ENCODE data around the gene CDC42SE2. TPM values are rescaled to one million over a fixed set of nuclear protein-coding genes. Genes with fewer than 3 reads are reported as not detected.

The CDC42SE2 gene
- total RNA-seq, 1 experiment from 2014 or later: 46.1 TPM

DNA sequence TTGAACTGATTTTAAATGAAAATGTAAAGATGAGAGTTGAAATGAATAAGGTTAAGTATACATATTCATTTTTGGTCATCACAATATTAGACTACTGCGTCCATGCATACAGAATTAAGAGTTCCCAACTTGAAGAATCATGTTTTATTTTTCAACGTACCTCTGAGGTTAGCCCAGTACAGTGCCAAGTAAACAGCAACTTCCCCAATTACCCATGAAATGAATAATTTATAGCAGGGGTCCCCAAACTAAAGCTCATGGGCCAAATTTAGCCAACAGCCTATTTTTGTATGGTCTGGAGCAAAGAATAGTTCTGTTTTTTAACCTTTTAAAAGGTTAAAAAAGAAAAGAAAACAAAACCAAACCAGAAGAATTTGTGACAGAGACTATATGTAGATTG is 167.9 kb downstream of the CDC42SE2 start:
- H3K4me1 ChIP-seq (ENCODE audit: control insufficient read depth, insufficient read depth, low read length): no peaks in the 10 kb centered on the region
- ATAC-seq: no peak
- in situ Hi-C loops (cut with HindIII; ENCODE audit: low pct_unique_long_range_greater_than_20kb, low sequenced_read_pairs): no loop called here
- H3K27ac ChIP-seq (ENCODE audit: low read length): no peak overlapping the region
- CTCF ChIA-PET: no interaction called here
- H3K36me3 ChIP-seq (ENCODE audit: control insufficient read depth, insufficient read depth, low read length): peaks cover 37% of the 10 kb centered on the region
- no peaks in the 10 kb centered on the region for H3K9me3 ChIP-seq (ENCODE audit: control insufficient read depth, insufficient read depth, low read depth, low read length)
- intact Hi-C loops (cut with micrococcal nuclease; ENCODE audit: unreplicated experiment): no loop called here
- POLR2A ChIA-PET: no interaction called here
- H3K4me3 ChIP-seq (ENCODE audit: low read depth in 2 of 2, low read length in 2 of 2): no peak overlapping the region
- no TSS peak for BruUV-seq (replicated peaks)
- TF ChIP-seq, protein P1, sequence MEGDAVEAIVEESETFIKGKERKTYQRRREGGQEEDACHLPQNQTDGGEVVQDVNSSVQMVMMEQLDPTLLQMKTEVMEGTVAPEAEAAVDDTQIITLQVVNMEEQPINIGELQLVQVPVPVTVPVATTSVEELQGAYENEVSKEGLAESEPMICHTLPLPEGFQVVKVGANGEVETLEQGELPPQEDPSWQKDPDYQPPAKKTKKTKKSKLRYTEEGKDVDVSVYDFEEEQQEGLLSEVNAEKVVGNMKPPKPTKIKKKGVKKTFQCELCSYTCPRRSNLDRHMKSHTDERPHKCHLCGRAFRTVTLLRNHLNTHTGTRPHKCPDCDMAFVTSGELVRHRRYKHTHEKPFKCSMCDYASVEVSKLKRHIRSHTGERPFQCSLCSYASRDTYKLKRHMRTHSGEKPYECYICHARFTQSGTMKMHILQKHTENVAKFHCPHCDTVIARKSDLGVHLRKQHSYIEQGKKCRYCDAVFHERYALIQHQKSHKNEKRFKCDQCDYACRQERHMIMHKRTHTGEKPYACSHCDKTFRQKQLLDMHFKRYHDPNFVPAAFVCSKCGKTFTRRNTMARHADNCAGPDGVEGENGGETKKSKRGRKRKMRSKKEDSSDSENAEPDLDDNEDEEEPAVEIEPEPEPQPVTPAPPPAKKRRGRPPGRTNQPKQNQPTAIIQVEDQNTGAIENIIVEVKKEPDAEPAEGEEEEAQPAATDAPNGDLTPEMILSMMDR (IDR thresholded peaks at IDR 0.05): no peak
- TF ChIP-seq TCF7L2 (IDR thresholded peaks at IDR 0.05; ENCODE audit: low read depth, low read length) (no peak), POLR2AphosphoS5 (IDR thresholded peaks at IDR 0.05; ENCODE audit: low read depth, low read length) (no peak), SIN3A (IDR thresholded peaks at IDR 0.05; ENCODE audit: borderline replicate concordance, insufficient read depth, low read depth, low read length) (no peak)
- TF ChIP-seq, protein P2, sequence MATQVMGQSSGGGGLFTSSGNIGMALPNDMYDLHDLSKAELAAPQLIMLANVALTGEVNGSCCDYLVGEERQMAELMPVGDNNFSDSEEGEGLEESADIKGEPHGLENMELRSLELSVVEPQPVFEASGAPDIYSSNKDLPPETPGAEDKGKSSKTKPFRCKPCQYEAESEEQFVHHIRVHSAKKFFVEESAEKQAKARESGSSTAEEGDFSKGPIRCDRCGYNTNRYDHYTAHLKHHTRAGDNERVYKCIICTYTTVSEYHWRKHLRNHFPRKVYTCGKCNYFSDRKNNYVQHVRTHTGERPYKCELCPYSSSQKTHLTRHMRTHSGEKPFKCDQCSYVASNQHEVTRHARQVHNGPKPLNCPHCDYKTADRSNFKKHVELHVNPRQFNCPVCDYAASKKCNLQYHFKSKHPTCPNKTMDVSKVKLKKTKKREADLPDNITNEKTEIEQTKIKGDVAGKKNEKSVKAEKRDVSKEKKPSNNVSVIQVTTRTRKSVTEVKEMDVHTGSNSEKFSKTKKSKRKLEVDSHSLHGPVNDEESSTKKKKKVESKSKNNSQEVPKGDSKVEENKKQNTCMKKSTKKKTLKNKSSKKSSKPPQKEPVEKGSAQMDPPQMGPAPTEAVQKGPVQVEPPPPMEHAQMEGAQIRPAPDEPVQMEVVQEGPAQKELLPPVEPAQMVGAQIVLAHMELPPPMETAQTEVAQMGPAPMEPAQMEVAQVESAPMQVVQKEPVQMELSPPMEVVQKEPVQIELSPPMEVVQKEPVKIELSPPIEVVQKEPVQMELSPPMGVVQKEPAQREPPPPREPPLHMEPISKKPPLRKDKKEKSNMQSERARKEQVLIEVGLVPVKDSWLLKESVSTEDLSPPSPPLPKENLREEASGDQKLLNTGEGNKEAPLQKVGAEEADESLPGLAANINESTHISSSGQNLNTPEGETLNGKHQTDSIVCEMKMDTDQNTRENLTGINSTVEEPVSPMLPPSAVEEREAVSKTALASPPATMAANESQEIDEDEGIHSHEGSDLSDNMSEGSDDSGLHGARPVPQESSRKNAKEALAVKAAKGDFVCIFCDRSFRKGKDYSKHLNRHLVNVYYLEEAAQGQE (IDR thresholded peaks at IDR 0.05; ENCODE audit: insufficient read depth in 1 of 2, low read depth in 2 of 2, low read length in 1 of 2): no peak
- H3K27me3 ChIP-seq (ENCODE audit: control insufficient read depth, insufficient read depth, low read length): no peaks in the 10 kb centered on the region
- no peak for DNase-seq (ENCODE audit: low read depth, low spot score)

DNA sequence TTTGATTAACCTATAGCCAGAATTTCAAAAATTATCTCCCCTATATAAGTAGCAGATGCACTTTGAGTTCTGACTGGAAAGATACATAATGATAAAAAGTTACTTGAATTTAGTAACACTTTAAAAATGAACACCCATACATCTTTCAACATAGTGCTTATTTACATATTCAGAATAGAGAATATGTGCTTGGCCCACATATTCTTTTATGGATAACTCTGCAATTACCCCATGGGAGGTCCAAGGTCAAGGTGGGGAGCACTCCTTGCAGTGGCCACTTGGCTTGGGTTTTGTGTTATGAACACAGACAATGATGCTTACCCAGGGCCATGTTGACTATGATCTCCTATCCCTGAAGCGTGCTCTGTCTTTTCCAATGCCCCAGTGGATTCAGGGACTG is 169.3 kb downstream of the CDC42SE2 start:
- H3K36me3 ChIP-seq (ENCODE audit: control insufficient read depth, insufficient read depth, low read length): peaks cover 34% of the 10 kb centered on the region
- no peaks in the 10 kb centered on the region for H3K4me1 ChIP-seq (ENCODE audit: control insufficient read depth, insufficient read depth, low read length)
- BruUV-seq (replicated peaks): no TSS peak
- POLR2A ChIA-PET: no interaction called here
- in situ Hi-C loops (cut with HindIII; ENCODE audit: low pct_unique_long_range_greater_than_20kb, low sequenced_read_pairs): no loop called here
- TF ChIP-seq, protein P1 (IDR thresholded peaks at IDR 0.05): no peak
- TF ChIP-seq POLR2AphosphoS5 (IDR thresholded peaks at IDR 0.05; ENCODE audit: low read depth, low read length): no peak
- TF ChIP-seq, protein P2 (IDR thresholded peaks at IDR 0.05; ENCODE audit: insufficient read depth in 1 of 2, low read depth in 2 of 2, low read length in 1 of 2): no peak
- no peak for TF ChIP-seq SIN3A (IDR thresholded peaks at IDR 0.05; ENCODE audit: borderline replicate concordance, insufficient read depth, low read depth, low read length)
- no peak for TF ChIP-seq TCF7L2 (IDR thresholded peaks at IDR 0.05; ENCODE audit: low read depth, low read length)
- no peak overlapping the region for H3K4me3 ChIP-seq (ENCODE audit: low read depth in 2 of 2, low read length in 2 of 2)
- H3K27ac ChIP-seq (ENCODE audit: low read length): no peak overlapping the region
- CTCF ChIA-PET: interaction anchor here (0.7 kb wide), 1 partner anchor 603 kb away, joined by 3 read pairs; no protein-coding TSS in a partner anchor
- H3K27me3 ChIP-seq (ENCODE audit: control insufficient read depth, insufficient read depth, low read length): no peaks in the 10 kb centered on the region
- DNase-seq (ENCODE audit: low read depth, low spot score) (no peak), ATAC-seq (no peak)
- intact Hi-C loops (cut with micrococcal nuclease; ENCODE audit: unreplicated experiment): no loop called here
- H3K9me3 ChIP-seq (ENCODE audit: control insufficient read depth, insufficient read depth, low read depth, low read length): no peaks in the 10 kb centered on the region
